Retinal pigment epithelial cell (primary cell): ENCODE data around the gene CELA3B.
"Not testable (repeated sequence)": the region's sequence is repeated elsewhere in the genome, so short reads cannot be mapped to it uniquely, and the experiment has no call there.

Source experiments
- DNase-seq: peaks from one replicate; pipeline ENCODE4 v3.0.0-alpha.2; 2010; ENCODE audit warnings: low read depth
- H3K4me3 ChIP-seq: 2 replicates; pipeline ENCODE4 v1.5.1; 2011; ENCODE audit warnings: mild to moderate bottlenecking, low read length, control low read depth, moderate library complexity
- CTCF ChIP-seq: conservative IDR thresholded peaks from 2 replicates; pipeline ENCODE4 v1.5.1; 2011; ENCODE audit warnings: low read depth, low read length, control low read depth, inconsistent platforms

Gene CELA3B

GRCh38 chr1:21980515-21981220 lies 3.8 kb downstream of the CELA3B start:
- not testable (repeated sequence) for DNase-seq, H3K4me3 ChIP-seq

GRCh38 chr1:21981253-21981652 lies 4.4 kb downstream of the CELA3B start:
- DNase-seq, H3K4me3 ChIP-seq: not testable (repeated sequence)

GRCh38 chr1:21982122-21982521 lies 5.3 kb downstream of the CELA3B start:
- DNase-seq: not testable (repeated sequence)

GRCh38 chr1:21983539-21983938 lies 6.7 kb downstream of the CELA3B start:
- not testable (repeated sequence) for H3K4me3 ChIP-seq, DNase-seq

More at GRCh38 chr1:21982122-21982521, 5.3 kb downstream of the CELA3B start:
- not testable (repeated sequence) for H3K4me3 ChIP-seq

- DNase-seq, H3K4me3 ChIP-seq: not testable (repeated sequence)
Observed at GRCh38 chr1:21985893-21986292, 9.1 kb downstream of the CELA3B start.

GRCh38 chr1:21986386-21986785 lies 9.6 kb downstream of the CELA3B start:
- DNase-seq, H3K4me3 ChIP-seq: not testable (repeated sequence)

GRCh38 chr1:21989672-21990393 lies 13.0 kb downstream of the CELA3B start:
- DNase-seq, H3K4me3 ChIP-seq: not testable (repeated sequence)

GRCh38 chr1:21992186-21992585 lies 15.4 kb downstream of the CELA3B start:
- H3K4me3 ChIP-seq, DNase-seq: not testable (repeated sequence)

- H3K4me3 ChIP-seq, DNase-seq: not testable (repeated sequence)
Observed at GRCh38 chr1:21994716-21995115, 17.9 kb downstream of the CELA3B start.

GRCh38 chr1:21996663-21996970 lies 19.8 kb downstream of the CELA3B start:
- H3K4me3 ChIP-seq, DNase-seq: not testable (repeated sequence)

GRCh38 chr1:21997891-21998623 lies 21.2 kb downstream of the CELA3B start:
- H3K4me3 ChIP-seq, DNase-seq: not testable (repeated sequence)

- not testable (repeated sequence) for DNase-seq, H3K4me3 ChIP-seq
Observed at GRCh38 chr1:21998624-21999294, 21.9 kb downstream of the CELA3B start.

GRCh38 chr1:21999645-22000044 lies 22.8 kb downstream of the CELA3B start:
- not testable (repeated sequence) for DNase-seq, H3K4me3 ChIP-seq

- no peak for TF ChIP-seq CTCF
- no peak within 1 kb of the TSS for H3K4me3 ChIP-seq
- DNase-seq: no peak
Observed at GRCh38 chr1:22001409-22001808, 24.6 kb downstream of the CELA3B start, which contains the start of gene CELA3A. Gene CELA3A (plus strand): TSS chr1:22001657. CDS start chr1:22001675, 18 bp downstream.

- not testable (repeated sequence) for DNase-seq, H3K4me3 ChIP-seq
Observed at GRCh38 chr1:22002461-22002860, 25.6 kb downstream of the CELA3B start.

GRCh38 chr1:22002875-22003274 lies 26.1 kb downstream of the CELA3B start:
- DNase-seq, H3K4me3 ChIP-seq: not testable (repeated sequence)

GRCh38 chr1:22003959-22004358 lies 27.1 kb downstream of the CELA3B start:
- not testable (repeated sequence) for H3K4me3 ChIP-seq, DNase-seq
